Hepatic stellate cell (primary cell): ENCODE measurements around the gene ANKHD1.
"Not testable (repeated sequence)": the region's sequence is repeated elsewhere in the genome, so short reads cannot be mapped to it uniquely, and the experiment has no call there.

ENCODE experiments used
- DNase-seq: peaks from one replicate; pipeline ENCODE4 v3.0.0; 2011; ENCODE audit warnings: low spot score

Gene ANKHD1

GRCh38 chr5:140421375-140421774 is 19.7 kb downstream of the ANKHD1 start:
- DNase-seq: not testable (repeated sequence)

- no peak for DNase-seq
These were observed 22.0 kb downstream of the ANKHD1 start for GRCh38 chr5:140423609-140424008.

- DNase-seq: no peak
These were observed 22.5 kb downstream of the ANKHD1 start for GRCh38 chr5:140424135-140424534.

GRCh38 chr5:140427726-140428125 is 26.1 kb downstream of the ANKHD1 start:
- not testable (repeated sequence) for DNase-seq

- no peak for DNase-seq
These were observed 28.1 kb downstream of the ANKHD1 start for GRCh38 chr5:140429724-140430123.

GRCh38 chr5:140432212-140432611 is 30.6 kb downstream of the ANKHD1 start:
- no peak for DNase-seq

GRCh38 chr5:140432916-140433315 is 31.3 kb downstream of the ANKHD1 start:
- no peak for DNase-seq

- not testable (repeated sequence) for DNase-seq
These were observed 55.7 kb downstream of the ANKHD1 start for GRCh38 chr5:140457368-140457767.

- DNase-seq: no peak
These were observed 65.5 kb downstream of the ANKHD1 start for GRCh38 chr5:140466981-140467742.

GRCh38 chr5:140468188-140468587 is 66.6 kb downstream of the ANKHD1 start:
- DNase-seq: no peak

GRCh38 chr5:140469259-140469658 is 67.6 kb downstream of the ANKHD1 start:
- DNase-seq: no peak

- DNase-seq: no peak
These were observed 78.8 kb downstream of the ANKHD1 start for GRCh38 chr5:140480310-140481014.

- peak; percentile 5 for DNase-seq
These were observed 80.1 kb downstream of the ANKHD1 start for GRCh38 chr5:140481758-140482157.

- no peak for DNase-seq
These were observed 81.4 kb downstream of the ANKHD1 start for GRCh38 chr5:140483055-140483454.

GRCh38 chr5:140488141-140488540 is 86.5 kb downstream of the ANKHD1 start:
- not testable (repeated sequence) for DNase-seq

GRCh38 chr5:140488914-140489313 is 87.3 kb downstream of the ANKHD1 start:
- no peak for DNase-seq

- DNase-seq: no peak
These were observed 96.3 kb downstream of the ANKHD1 start for GRCh38 chr5:140497897-140498296.

GRCh38 chr5:140498591-140498990 is 97.0 kb downstream of the ANKHD1 start:
- no peak for DNase-seq

- DNase-seq: no peak
These were observed 101.2 kb downstream of the ANKHD1 start for GRCh38 chr5:140502834-140503233.

- no peak for DNase-seq
These were observed 108.3 kb downstream of the ANKHD1 start for GRCh38 chr5:140509898-140510297.

GRCh38 chr5:140513124-140513523 is 111.5 kb downstream of the ANKHD1 start:
- no peak for DNase-seq

GRCh38 chr5:140524003-140524402 is 122.4 kb downstream of the ANKHD1 start:
- no peak for DNase-seq

- no peak for DNase-seq
These were observed 138.6 kb downstream of the ANKHD1 start for GRCh38 chr5:140540227-140540626.

GRCh38 chr5:140542972-140543371 is 141.3 kb downstream of the ANKHD1 start:
- DNase-seq: no peak
